Thyroid gland (tissue), 4 donors: Measurements from ENCODE around the gene GNAQ.

Experiments used
- POLR2A ChIP-seq, 2 donors: fragments of 450-650 bp; IDR thresholded peaks; one replicate each; pipeline ENCODE4 v1.6.1; 2017; ENCODE audit warnings: antibody characterized with exemption in 2 of 2, mild to moderate bottlenecking in 2 of 2, moderate library complexity in 1 of 2
- TF ChIP-seq, protein P1 (sequence below), 6 experiments: fragments of 200-600 bp in 3 of 6; fragments of 450-650 bp in 3 of 6; sonication (generic) in 3 of 6; IDR thresholded peaks; one replicate each; pipeline ENCODE4 v1.5.1; 2016 to 2019; ENCODE audit warnings: antibody characterized with exemption in 6 of 6, mild to moderate bottlenecking in 2 of 6, inconsistent platforms in 1 of 6, moderate library complexity in 1 of 6

DNA sequence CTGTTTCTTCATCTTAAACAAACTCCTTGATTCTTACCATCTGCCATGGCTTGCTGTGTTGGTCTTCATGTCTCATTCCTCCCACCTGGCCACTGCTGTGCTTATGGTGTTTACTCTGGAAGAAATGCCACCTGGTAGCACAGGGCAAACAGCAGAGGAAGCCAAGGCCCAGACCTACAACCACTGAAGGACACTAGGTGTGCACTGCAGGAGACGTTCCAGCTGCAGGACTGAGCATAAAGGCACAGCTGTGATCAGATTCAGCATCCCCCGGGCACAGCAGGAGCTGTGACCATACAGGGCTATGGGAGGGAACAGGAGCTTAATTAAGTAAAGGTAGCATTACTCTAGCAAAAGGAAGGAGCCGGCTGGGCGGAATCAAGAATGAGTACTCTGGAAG lies 12.6 kb upstream of the GNAQ start:
- TF ChIP-seq, protein P1, sequence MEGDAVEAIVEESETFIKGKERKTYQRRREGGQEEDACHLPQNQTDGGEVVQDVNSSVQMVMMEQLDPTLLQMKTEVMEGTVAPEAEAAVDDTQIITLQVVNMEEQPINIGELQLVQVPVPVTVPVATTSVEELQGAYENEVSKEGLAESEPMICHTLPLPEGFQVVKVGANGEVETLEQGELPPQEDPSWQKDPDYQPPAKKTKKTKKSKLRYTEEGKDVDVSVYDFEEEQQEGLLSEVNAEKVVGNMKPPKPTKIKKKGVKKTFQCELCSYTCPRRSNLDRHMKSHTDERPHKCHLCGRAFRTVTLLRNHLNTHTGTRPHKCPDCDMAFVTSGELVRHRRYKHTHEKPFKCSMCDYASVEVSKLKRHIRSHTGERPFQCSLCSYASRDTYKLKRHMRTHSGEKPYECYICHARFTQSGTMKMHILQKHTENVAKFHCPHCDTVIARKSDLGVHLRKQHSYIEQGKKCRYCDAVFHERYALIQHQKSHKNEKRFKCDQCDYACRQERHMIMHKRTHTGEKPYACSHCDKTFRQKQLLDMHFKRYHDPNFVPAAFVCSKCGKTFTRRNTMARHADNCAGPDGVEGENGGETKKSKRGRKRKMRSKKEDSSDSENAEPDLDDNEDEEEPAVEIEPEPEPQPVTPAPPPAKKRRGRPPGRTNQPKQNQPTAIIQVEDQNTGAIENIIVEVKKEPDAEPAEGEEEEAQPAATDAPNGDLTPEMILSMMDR (IDR thresholded peaks at IDR 0.05): no peak
- no peak for TF ChIP-seq POLR2A (IDR thresholded peaks at IDR 0.05)
